DMS79 (cell line): Measurements from ENCODE around the gene PPP1R12B.
"Not testable (repeated sequence)": the region's sequence is repeated elsewhere in the genome, so short reads cannot be mapped to it uniquely, and the experiment has no call there.

Source experiments
- DNase-seq: peaks from one replicate; lab custom pipeline; 2025; lab: John Stamatoyannopoulos, UW

PPP1R12B gene

DNA sequence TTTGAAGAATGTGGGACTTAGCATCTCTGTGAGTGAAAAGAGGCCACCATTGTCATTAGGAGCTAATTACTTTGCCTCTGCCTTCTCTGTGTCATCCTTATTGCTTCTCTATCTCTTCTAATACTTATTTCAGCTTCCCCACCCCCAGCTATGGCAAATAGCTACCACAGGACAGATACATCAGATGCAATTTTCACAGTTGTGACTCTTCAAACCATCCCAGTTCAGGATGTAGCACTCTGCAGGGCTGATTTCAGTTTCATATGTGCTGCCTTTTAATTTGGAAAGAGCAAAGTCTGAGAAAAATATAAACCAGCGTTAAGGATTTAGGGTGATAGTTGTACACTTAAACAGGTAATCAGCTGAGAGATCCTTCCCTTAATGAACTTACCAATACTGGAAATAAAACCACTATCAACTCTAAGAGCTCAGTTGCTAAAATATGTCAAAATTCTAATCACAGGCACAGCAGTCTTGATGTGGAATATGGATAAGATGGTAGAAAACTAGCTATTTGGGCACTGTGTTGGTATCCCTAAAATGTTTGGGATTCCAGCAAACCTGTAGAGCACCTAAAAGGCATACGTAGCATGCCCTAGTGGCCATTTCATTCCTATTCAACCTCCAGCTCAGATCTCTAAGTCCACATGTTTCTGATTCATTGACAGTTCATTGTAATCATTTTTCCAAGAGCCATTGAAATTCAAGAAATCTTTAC, 213.4 kb downstream of the PPP1R12B start:
- no peak for DNase-seq

DNA sequence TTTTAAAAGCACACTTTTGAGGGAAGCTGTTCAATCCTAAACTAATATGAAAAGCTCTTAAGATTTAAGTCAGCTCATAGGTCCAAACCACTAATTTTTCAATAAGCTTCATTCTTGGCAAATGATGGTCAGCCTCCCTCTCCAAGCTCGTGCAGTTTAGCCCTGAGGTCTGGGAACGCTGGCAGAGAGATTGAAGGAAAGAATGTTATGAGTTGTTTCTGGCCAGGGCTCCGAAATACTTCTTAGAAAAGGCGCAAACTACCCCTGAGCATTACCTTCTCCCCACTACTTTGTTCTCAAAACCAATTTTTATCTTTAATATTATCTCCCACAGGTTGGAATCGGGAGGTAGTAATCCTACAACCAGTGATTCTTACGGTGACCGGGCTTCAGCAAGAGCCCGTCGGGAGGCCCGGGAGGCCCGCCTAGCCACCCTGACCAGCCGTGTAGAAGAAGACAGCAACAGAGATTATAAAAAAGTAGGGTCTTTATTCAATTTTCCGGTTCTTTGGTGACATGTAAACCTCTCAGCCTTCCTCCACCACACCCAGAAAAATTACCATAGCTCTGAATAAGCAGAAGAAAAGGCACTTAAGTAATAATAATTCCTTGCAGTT, 214.1 kb downstream of the PPP1R12B start:
- DNase-seq, result no peak

DNA sequence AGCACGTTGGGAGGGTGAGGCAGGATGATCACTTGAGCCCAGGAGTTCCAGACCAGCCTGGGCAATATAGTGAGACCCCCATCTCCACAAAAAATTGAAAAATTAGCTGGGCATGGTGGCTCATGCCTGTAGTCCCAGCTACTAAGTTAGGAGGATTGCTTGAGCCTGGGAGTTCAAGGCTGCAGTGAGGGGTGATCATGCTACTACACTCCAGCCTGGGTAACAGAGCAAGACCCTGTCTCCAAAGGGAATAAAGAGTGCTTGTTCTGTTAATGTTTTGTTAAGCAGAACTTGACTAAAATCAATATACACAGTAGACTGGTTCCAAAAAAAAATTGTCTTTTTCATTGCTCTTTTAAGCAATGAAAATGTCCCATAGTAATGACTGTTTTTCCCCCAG, 215.3 kb downstream of the PPP1R12B start:
- DNase-seq, result no peak

DNA sequence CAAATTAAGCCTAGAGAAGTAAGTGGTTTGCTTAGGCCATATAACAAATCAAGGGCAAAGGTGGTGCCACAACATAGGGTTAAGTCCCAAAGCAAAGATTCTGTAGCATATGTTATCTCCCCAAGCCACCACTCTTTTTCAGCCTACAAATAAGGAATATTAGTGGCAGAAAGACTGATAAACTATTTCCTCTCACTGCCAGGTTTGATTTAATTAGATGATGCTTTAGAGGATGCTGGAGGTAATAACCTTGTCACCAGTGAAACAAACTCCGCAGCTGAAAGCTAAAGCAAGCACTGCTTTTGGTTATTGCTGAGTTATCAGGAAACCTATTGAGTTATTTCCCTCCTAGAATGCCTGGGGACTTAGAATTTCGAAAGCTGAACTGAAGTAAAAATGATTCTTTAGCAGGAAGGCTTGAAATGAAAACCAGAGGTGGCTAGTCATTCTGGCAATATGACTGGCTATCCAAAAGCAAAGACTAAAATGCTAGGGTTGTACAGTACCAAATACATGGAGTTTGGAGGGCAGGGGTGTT, 216.5 kb downstream of the PPP1R12B start:
- DNase-seq, result no peak

DNA sequence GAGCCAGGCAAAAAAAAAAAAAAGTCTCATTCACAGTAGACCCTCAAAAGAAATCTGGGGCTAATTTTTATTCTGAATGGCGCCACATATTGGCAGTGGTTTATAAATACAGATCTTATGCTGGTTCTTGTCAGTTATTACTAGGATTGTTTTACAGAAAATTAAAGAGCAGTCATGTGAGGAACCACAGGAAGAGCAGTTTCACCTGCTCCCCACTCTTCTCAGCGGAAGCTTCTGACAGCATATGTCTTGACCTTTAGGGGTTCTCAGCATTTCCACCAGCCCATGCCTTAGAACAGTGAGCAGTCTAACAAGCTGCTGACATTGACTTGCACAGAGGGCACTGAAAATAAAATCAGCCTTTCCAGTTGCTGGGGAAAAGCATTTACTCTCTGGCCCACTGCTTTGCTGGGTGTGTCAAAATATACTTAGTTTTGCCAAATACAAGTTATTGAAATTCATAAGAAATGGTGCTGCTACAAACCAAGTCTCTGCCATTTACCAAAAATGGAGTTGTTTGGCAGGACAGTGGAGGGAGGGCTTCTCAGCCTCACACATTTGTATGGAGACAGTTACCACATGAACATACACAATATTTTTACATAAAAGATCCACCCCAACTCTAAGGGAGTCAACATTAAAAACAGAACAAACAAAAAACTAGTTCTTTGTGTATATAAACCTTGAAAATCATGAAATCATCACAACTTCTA, 217.5 kb downstream of the PPP1R12B start:
- DNase-seq, result no peak

DNA sequence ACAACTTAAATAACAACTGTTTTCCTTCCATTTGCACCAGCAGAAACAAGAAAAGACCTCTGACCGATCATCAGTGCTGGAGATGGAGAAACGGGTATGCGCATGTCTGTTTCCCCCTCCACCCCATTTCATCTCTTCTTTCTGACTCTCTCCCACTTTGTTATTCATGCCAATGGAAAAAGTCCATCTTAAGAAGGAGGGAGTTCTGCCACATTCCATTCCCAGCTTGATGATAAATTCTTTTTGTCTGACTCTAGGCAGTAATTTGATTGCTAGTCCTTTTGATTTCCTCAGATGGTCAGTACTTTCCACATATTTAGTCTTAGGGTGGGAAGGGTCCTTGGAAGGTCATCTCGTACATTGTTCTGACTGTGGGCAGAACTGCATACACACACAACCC, 219.2 kb downstream of the PPP1R12B start:
- DNase-seq, result no peak

DNA sequence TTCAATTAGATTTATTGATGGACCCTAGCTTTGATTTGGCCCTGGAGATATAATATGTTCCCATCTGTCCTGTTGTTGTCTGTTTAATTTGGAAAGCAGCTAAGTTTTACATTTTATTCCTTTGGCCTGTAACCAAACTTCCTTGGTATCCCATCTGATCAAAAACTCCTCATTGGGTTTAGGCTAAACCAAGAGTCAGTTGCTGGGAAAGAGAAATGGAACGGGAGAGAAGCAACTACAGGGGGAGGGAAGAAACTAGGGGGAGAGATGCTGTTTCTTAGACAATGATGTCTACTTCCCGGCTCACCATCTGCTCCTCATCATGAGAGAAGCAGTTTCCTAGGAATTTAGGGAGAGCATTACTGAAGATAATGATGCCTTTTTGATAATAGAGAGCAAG, 219.9 kb downstream of the PPP1R12B start:
- no peak for DNase-seq

DNA sequence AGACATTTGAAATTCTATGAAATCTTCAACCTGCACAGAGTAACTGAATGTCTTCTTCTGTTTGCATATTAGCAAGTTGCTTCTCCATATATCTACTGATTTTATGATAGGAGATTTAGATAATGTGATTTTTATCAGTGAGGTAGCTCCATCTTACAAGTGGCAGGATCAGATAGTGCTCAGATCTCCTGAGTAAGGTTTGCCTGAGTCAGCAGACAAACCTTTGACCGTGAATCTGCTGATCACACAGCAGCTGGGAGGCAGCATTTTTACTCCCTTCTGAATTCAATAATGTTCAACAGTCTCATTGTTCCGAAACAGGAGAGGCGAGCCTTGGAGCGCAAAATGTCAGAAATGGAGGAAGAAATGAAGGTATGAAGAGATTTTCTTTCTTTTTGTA, 220.3 kb downstream of the PPP1R12B start:
- no peak for DNase-seq

DNA sequence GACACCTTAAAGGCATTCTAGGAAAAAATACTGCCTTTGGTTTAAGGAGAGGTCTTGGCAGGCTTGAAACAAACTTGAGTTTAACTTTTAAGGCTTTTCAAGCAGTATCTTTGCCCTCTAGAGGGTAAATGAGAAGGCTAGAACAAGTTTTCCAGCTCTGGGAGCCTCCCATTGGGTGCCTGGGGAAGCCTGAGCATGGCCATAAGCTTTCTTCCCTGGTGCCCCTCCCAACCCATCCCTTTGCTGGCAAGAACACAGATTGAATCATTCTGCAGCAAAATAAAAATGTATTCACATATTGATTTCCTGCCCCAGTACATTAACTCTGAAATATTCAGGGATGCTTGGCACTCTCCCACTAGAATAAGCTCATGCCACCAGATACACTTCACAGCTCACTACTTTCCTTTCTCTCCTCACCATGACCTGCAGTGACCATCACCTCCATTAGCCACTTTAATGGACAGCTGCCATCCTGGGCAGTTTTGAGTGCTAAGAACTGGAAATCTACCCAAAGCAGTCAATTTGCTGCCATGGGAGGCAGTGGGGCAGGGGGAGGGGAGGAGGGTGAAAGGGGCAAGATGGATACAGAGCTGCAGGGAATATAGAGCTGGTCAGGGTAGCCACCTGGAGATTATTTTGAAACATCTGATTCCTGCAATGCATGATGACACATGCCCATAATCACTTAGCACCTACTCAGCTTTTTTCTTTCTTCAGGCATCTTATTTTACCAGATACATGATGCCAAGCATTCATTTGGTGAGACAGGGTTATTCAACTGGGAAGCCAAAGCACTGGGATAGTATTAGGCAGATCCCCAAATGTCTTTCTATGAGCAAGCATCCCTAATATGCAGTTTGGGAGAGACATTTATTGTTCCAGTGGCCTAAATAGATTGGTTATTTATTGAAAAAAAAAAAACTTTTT, 221.2 kb downstream of the PPP1R12B start:
- DNase-seq, result no peak

DNA sequence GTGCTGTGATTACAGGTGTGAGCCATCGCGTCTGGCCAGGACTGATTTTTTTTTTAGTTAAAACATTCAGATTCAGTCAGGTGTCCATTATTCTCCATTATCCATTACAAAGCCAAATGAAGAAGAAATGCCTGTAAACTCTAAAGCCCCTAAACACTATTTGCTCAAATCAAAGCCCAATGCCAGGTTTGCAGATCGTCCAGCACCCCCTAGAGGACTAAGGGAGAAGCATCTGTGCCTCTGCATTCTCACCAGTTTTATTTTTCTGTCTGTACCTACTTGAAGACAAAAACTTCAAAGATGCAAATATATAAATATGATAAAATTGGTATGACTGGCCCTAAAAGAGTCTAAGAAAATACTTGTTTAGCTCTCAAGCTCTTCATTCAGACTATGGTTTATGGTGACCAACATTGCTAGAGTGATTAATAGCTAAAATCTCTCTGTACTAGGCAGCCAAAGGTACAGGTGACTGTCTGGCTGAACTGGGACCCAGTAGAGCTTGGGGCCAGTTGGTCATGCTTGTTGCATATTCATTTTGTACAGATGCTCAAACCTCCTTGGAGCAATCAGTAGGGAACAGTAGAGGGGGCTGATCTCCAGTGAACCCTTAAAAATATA, 223.3 kb downstream of the PPP1R12B start:
- no peak for DNase-seq

DNA sequence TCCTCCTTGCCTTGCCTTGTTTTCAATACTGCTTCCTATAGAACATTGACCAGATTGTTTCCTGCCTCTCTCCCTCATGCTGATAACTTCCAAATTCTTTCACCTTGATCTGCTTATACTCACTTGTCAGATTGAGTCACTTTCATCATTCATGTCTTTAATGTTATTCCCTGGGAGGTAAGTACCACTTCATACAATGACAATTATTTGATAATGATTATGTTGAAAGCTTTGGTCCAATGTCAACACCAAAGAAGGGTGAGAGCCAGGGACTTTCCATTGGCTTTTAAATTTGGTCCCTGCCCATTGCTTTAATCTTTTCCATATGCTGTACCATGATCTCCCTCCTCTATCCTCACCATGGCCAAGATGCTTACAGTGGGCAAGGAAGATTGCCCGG, 224.4 kb downstream of the PPP1R12B start:
- no peak for DNase-seq

DNA sequence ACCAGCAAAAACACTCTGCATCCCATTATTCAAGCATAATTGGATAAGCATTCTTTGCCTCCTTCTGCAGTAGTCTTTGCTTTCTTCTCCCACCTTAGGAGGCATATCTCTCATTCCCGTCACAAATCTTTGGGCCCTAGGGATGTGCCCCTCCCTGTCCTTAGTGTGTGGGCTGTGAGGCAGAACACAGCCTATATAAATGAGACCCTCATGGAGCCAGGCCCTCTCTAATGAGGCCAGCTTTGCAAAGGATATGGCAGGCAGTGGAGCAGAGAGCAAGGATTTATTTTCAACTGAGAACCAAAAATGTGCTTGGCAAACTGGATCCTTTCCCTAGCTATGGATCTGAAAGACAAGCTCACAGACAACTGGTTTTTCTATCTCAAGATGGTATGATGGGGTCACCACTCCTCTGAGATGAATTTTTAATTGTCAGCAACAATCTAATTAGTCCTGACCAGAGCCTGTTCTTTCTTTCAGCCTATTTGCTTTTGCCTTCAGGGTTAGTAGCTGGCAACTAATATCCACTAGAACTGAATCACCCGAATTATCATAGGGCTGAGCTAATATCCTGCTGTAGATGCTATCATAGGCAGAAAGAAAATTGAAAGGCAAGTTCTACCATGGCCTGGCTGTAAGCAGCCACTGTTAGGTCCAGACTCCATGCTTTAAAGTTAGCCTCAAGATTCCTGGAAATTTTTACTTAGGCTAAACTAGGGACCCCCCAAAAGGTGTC, 227.6 kb downstream of the PPP1R12B start:
- no peak for DNase-seq

DNA sequence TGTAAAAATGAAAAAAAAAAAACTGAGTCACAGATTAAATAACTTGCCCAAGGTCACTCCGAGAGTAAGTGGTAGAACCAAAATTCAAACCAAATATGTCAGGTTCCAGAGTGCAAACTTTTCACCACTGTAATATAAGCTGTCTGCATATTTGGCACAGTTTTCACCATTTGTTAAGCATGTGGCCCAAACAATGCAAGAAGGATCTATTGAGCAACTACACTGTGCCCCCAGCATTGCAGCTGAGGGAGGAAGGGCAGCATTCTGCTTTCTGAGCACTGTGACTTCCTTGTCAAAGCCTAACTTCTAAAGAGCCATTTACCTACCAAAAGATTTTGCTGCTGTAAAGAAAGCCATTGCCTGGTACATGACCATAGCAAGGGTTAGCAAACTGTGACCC, 228.3 kb downstream of the PPP1R12B start:
- no peak for DNase-seq

DNA sequence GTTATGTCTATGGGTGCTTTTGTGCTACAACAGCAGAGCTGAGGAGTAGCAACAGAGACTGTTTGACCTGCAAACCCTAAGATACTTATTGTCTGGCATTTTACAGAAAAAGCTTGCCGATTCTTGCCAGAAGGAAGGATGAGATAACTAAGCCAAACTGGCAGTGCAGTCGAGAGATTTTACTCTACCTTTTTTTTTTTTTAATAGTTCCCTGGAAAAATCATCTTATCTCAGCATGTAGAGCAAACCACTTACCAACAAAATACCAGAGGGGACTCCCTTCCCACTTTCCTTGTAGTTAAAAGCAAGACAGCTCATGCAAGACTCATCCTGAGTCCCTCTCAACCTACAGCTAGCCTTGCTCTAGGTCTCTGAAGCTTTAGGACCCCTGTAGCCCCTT, 228.9 kb downstream of the PPP1R12B start:
- DNase-seq, result no peak

DNA sequence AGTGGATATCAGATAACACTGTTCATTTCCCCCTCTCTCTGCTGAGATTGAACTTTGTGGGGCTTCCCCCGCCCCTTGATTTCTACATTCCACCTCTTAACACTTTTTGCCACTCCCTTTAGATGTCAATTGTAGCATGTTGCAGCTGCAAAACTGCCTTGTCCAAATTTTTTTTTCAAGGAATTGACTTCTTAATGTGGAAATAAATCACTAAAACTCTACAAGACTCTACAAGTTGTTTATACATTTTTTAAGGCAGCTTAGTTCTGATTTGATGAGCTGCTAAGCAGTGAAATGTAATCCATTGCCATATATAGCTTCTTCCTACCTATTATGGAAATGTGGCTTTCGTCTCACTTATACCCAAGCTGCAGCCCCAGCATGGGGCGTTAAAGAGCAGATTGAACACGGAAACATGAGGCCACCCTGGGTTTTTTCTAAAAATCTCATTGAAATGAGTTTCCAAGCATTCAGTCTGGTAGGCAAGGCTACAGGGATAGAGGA, 229.6 kb downstream of the PPP1R12B start:
- DNase-seq, result no peak

DNA sequence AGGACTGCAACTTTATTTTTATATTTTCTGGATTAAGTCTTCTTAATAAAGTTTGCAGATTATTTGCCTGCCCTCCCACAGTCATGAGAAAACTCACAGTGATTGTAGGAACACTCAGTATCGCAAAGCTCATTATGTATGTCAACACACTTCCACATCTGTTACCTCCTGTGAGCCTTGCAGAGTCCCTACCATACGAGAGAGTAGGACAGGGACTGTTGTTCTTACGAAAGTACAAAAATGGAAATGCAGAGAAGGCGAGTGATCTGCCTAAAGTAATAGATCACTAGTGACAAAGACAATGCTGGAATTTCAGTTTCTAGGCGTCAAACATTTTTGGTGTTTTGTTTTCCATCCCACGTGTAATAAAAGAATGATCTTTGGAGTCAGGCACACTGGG, 230.1 kb downstream of the PPP1R12B start:
- no peak for DNase-seq

DNA sequence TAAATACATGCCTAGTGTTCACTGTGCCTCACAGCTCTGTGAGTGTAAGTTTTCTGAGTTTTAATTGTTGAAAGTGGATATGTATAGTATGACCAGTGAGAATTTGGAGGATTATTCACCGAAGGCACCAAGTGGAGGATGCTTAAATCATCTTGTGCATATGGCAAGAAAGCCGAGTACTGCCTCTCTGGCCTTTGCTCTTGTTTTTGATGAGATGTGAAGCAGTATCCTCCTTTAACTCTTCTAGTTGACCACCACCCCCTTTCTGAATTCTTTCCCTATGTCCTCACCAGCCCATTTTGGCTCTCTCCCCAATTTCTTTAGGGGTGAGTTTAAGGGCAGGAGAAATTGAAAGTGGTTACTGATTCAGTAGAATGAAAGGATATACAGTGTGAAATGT, 231.3 kb downstream of the PPP1R12B start:
- DNase-seq, result no peak

DNA sequence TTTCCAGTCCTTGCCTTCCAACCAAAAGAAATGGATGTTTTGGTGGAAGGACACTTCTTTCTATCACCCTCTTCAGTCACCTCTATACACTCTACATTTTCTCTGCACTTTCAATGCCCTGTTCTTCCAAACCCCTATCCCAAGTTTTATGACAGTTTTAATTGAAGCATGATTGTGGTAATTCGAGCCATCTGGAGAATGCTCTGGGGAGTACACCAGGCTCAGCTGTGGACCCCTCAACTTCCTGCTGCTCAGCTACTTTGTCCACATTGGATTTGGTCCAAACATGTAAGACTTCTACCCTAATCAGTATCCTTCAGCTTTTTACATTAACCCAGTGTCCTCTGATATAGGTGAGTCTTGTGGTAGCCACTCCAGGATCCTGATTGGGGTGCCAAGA, 232.1 kb downstream of the PPP1R12B start:
- no peak for DNase-seq

DNA sequence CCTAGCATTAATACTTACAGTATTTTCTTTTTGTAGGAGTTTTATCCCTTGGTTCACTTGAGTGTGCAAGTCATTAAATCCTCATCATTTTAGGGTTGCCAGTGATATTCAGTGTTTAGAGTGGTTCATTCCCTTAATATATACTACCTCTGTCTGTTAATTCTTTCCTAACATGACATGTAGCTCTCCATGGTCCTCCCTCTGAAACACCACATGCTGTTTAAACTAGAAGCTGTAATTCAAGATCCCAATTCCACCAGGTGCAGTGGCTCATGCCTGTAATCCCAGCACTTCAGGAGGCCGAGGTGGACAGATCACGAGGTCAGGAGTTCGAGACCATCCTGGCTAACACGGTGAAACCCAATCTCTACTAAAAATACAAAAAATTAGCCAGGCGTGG, 233.9 kb downstream of the PPP1R12B start:
- not testable (repeated sequence) for DNase-seq

DNA sequence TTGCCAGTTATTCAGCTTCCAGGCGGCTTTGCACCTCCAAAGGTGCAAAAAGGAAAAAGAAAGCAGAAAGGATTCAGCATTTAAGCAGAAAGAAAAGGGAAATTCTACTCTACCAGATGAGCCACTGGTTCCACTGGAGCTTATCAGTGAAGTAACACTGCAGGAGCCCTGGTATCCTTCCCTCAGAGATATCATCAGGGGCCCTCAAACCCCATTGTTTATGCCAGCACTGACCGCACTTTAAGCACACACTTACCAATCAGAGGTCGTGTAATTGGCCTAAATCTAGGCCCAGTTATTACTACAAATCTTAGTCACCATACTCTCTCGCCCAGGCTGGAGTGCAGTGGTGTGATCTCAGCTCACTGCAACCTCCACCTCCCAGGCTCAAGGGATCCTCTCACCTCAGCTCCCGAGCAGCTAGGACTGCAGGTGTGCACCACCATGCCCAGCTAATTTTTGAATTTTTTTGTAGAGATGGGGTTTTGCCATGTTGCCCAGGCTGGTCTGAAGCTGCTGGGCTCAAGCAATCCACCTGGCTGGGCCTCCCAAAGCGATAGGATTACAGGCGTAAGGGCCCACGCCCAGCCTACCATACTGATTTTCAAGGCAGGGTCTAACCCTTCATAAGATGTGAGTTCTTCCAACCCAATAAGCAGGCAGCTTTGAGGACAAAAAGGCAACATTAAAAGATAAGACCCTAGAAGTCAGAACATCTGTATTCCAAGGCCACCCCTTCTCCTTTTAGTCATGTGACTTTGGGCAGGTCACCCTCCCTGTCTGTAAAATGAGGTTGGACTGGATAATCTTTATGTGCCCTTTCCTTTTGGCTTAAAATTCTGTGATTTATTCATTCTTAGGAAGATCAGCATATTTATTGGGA, 236.4 kb downstream of the PPP1R12B start:
- DNase-seq, result no peak
